Stomach (tissue), 4 donors: ENCODE results near the gene RAB22A.

Experiments
- CTCF ChIP-seq, 7 experiments: fragments of 450-650 bp in 4 of 7; fragments of 200-600 bp in 3 of 7; sonication (generic) in 3 of 7; IDR thresholded peaks; one replicate each; pipeline ENCODE4 v1.5.1; 2016 to 2019; ENCODE audit warnings: antibody characterized with exemption in 7 of 7, control low read depth in 2 of 7, mild to moderate bottlenecking in 1 of 7
- POLR2A ChIP-seq, 4 donors: fragments of 450-650 bp; IDR thresholded peaks; one replicate each; pipeline ENCODE4 v1.6.1; 2016; ENCODE audit warnings: antibody characterized with exemption in 4 of 4, control low read depth in 2 of 4, mild to moderate bottlenecking in 1 of 4, moderate library complexity in 1 of 4

GRCh38 chr20:58389324-58389967, 79.9 kb downstream of the RAB22A start:
- TF ChIP-seq CTCF (IDR thresholded peaks at IDR 0.05), result no peak
- TF ChIP-seq POLR2A (IDR thresholded peaks at IDR 0.05), result no peak
